ENCODE measurements around the gene SHC3.

SHC3 gene

GRCh38 chr9:88975966-88976889, 202.4 kb downstream of the SHC3 start:
- FAIRE-seq, result no peak

GRCh38 chr9:88974641-88975040, 204.0 kb downstream of the SHC3 start:
- FAIRE-seq, result no peak

- FAIRE-seq, result no peak
These were observed 205.2 kb downstream of the SHC3 start for GRCh38 chr9:88973281-88974045.

GRCh38 chr9:88972401-88972800, 206.2 kb downstream of the SHC3 start:
- no peak for FAIRE-seq

GRCh38 chr9:88971131-88971960, 207.3 kb downstream of the SHC3 start:
- no peak for FAIRE-seq

- FAIRE-seq, result no peak
These were observed 208.8 kb downstream of the SHC3 start for GRCh38 chr9:88969646-88970373.

GRCh38 chr9:88968799-88969198, 209.8 kb downstream of the SHC3 start:
- FAIRE-seq, result no peak

- no peak for FAIRE-seq
These were observed 211.5 kb downstream of the SHC3 start for GRCh38 chr9:88966894-88967676.

- FAIRE-seq, result no peak
These were observed 213.1 kb downstream of the SHC3 start for GRCh38 chr9:88965473-88965872.

GRCh38 chr9:88960632-88961031, 218.0 kb downstream of the SHC3 start:
- no peak for FAIRE-seq

- FAIRE-seq, result no peak
These were observed 218.7 kb downstream of the SHC3 start for GRCh38 chr9:88959727-88960469.

- no peak for FAIRE-seq
These were observed 221.1 kb downstream of the SHC3 start for GRCh38 chr9:88957526-88957925.
